Loucy (cell line): ENCODE results near the gene PTPRK.

Experiments used
- EZH2phosphoT487 ChIP-seq: fragments of 200-600 bp; IDR thresholded peaks from 2 replicates; pipeline ENCODE4 v1.6.1; 2018; ENCODE audit warnings: antibody characterized with exemption, mild to moderate bottlenecking, moderate library complexity, borderline replicate concordance
- TF ChIP-seq, protein P1 (sequence below): fragments of 200-600 bp; sonication (generic); conservative IDR thresholded peaks from 2 replicates; pipeline ENCODE4 v1.5.1; 2014; ENCODE audit warnings: mild to moderate bottlenecking, antibody characterized with exemption, low read length

DNA sequence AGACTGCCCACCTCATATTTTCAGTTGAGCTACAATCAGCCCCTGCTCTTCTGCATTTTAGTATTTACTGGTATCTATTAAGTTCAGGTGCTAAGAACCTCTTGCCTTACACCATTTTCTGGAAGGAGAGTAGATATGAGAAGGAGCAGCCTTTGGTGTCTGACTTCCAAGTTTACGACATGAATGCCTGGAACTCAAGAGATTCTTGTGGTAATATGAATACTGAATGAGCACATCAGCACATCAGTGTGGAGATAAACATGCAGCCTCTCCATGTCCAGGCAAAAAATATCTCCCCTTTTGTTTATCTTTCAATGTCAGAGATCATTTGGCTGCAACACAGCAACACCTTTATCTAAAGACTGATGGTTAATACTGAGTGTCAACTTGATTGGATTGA lies 553.8 kb downstream of the PTPRK start:
- TF ChIP-seq, protein P1, sequence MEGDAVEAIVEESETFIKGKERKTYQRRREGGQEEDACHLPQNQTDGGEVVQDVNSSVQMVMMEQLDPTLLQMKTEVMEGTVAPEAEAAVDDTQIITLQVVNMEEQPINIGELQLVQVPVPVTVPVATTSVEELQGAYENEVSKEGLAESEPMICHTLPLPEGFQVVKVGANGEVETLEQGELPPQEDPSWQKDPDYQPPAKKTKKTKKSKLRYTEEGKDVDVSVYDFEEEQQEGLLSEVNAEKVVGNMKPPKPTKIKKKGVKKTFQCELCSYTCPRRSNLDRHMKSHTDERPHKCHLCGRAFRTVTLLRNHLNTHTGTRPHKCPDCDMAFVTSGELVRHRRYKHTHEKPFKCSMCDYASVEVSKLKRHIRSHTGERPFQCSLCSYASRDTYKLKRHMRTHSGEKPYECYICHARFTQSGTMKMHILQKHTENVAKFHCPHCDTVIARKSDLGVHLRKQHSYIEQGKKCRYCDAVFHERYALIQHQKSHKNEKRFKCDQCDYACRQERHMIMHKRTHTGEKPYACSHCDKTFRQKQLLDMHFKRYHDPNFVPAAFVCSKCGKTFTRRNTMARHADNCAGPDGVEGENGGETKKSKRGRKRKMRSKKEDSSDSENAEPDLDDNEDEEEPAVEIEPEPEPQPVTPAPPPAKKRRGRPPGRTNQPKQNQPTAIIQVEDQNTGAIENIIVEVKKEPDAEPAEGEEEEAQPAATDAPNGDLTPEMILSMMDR: no peak
- TF ChIP-seq EZH2phosphoT487: no peak
